Brain microvascular endothelial cell (primary cell): ENCODE results near the gene INSR.

ENCODE experiments used
- DNase-seq: peaks from one replicate; pipeline ENCODE4 v3.0.0-alpha.2; 2020
- H3K27ac ChIP-seq: fragments of 250-450 bp; sonication (Bioruptor Pico); 2 replicates; pipeline ENCODE4 v1.5.1; 2020; ENCODE audit warnings: mild to moderate bottlenecking, moderate library complexity
- H3K27me3 ChIP-seq: fragments of 250-450 bp; sonication (Bioruptor Pico); replicated peaks from 2 replicates; pipeline ENCODE4 v1.5.1; 2020; ENCODE audit warnings: mild to moderate bottlenecking
- H3K36me3 ChIP-seq: fragments of 250-450 bp; sonication (Bioruptor Pico); replicated peaks from 2 replicates; pipeline ENCODE4 v1.5.1; 2020; ENCODE audit warnings: mild to moderate bottlenecking
- H3K4me3 ChIP-seq: 2 replicates; pipeline ENCODE4 v1.5.1; 2011; ENCODE audit warnings: low read depth, mild to moderate bottlenecking, control low read depth, low read length, moderate library complexity
- CTCF ChIP-seq: IDR thresholded peaks from 2 replicates; pipeline ENCODE4 v1.5.1; 2011; ENCODE audit warnings: low read depth, mild to moderate bottlenecking, moderate library complexity, low read length, control low read depth, inconsistent platforms; ENCODE audit errors: missing control alignments
- in situ Hi-C: cut with HindIII; loops from 2 replicates; pipeline ENCODE4 v1.10.0; 2017; ENCODE audit warnings: low sequenced_read_pairs, low pct_ligation_motif_present

Gene INSR

GRCh38 chr19:7303470-7303869 is 9.3 kb upstream of the INSR start:
- Histone ChIP-seq H3K27me3 (no peaks in the 10 kb centered on the region), H3K27ac (no peak overlapping the region), H3K36me3 (no peaks in the 10 kb centered on the region), H3K4me3 (no peak overlapping the region)
- in situ Hi-C loops = no loop called here
- no peak for DNase-seq
- TF ChIP-seq CTCF = no peak

GRCh38 chr19:7301525-7301924 is 7.3 kb upstream of the INSR start:
- in situ Hi-C loops = no loop called here
- H3K4me3 ChIP-seq = no peak overlapping the region
- H3K36me3 ChIP-seq = no peaks in the 10 kb centered on the region
- no peaks in the 10 kb centered on the region for H3K27me3 ChIP-seq
- DNase-seq = no peak
- no peak overlapping the region for H3K27ac ChIP-seq
- TF ChIP-seq CTCF = no peak

GRCh38 chr19:7297742-7298141 is 3.5 kb upstream of the INSR start:
- in situ Hi-C loops = no loop called here
- Histone ChIP-seq H3K27me3 (no peaks in the 10 kb centered on the region), H3K27ac (no peak overlapping the region), H3K36me3 (no peaks in the 10 kb centered on the region), H3K4me3 (no peak overlapping the region)
- no peak for TF ChIP-seq CTCF
- no peak for DNase-seq

- in situ Hi-C loops = no loop called here
- Histone ChIP-seq H3K36me3 (no peaks in the 10 kb centered on the region), H3K27me3 (no peaks in the 10 kb centered on the region), H3K27ac (no peak overlapping the region), H3K4me3 (no peak overlapping the region)
- no peak for DNase-seq
- TF ChIP-seq CTCF = no peak
Observed at GRCh38 chr19:7295912-7296536, 1.8 kb upstream of the INSR start.

- Histone ChIP-seq H3K4me3 (peak overlapping the region; percentile 54), H3K27me3 (no peaks in the 10 kb centered on the region), H3K36me3 (no peaks in the 10 kb centered on the region), H3K27ac (no peak overlapping the region)
- DNase-seq = no peak
- TF ChIP-seq CTCF = no peak
- in situ Hi-C loops = no loop called here
Observed at GRCh38 chr19:7294558-7295212, 471 bp upstream of the INSR start.
